K562 (cell line): ENCODE data around the gene GOLGA6L2. TPM values are rescaled to one million over a fixed set of nuclear protein-coding genes. Genes with fewer than 3 reads are reported as not detected.

Source experiments
- ATAC-seq: fragments of 200-7000 bp; cut with Tn5 transposase; 3 replicates; pipeline ENCODE4 v1.9.1; 2020; ENCODE audit warnings: moderate library complexity
- BruUV-seq: library from RNA; stranded (reverse); fragments of 400-500 nt; replicated peaks from 2 replicates; lab custom pipeline; 2021; lab: Mats Ljungman, UMichigan
- CTCF ChIA-PET: fragments of 300-600 bp; formaldehyde crosslinking; extraction: SDS; loops from one replicate; lab custom pipeline; 2021; ENCODE audit warnings: low intra/inter-chr PET ratio; lab: Yijun Ruan, JAX
- POLR2A ChIA-PET: fragments of 300-600, 350-650 bp; sonication (Branson Sonifier 250); formaldehyde crosslinking; extraction: SDS; loops from one replicate; lab custom pipeline; 2021; ENCODE audit warnings: antibody characterized with exemption, inconsistent platforms; lab: Yijun Ruan, JAX
- DNase-seq, 4 experiments: peaks; one replicate each; pipeline versions ENCODE4 v3.0.0 to v3.0.0-alpha.2; 2011 to 2018; ENCODE audit warnings: low spot score in 3 of 4, mixed read lengths in 3 of 4; ENCODE audit errors: extremely low read depth in 1 of 4
- FAIRE-seq: peaks from 2 replicates; lab custom pipeline; 2011; peaks lifted over from hg19 to GRCh38; lab: Jason Lieb, UNC
- H2AFZ ChIP-seq: 2 replicates; pipeline ENCODE4 v1.6.0; 2011; ENCODE audit warnings: low read depth, low read length, control low read depth, inconsistent platforms
- H3K27ac ChIP-seq: fragments of 200-600 bp; 3 replicates; pipeline ENCODE4 v1.8.0; 2011; ENCODE audit warnings: low read depth, mild to moderate bottlenecking, control low read depth, inconsistent platforms, low read length, moderate library complexity, mixed read lengths; ENCODE audit errors: extremely low read depth
- H3K27me3 ChIP-seq, 2 experiments: fragments of 300-600 bp in 1 of 2; 2 replicates in 1 of 2; 3 replicates in 1 of 2; pipeline versions ENCODE4 v1.6.0 to v1.8.0; 2011; ENCODE audit warnings: inconsistent platforms in 2 of 2, low read length in 2 of 2, mild to moderate bottlenecking in 1 of 2, mixed read lengths in 1 of 2, moderate library complexity in 1 of 2; ENCODE audit not compliant: control insufficient read depth in 2 of 2, insufficient read depth in 2 of 2
- H3K36me3 ChIP-seq: fragments of 300-600 bp; 3 replicates; pipeline ENCODE4 v1.8.0; 2011; ENCODE audit warnings: mild to moderate bottlenecking, low read length, inconsistent platforms; ENCODE audit not compliant: control insufficient read depth, insufficient read depth
- H3K4me1 ChIP-seq, 2 experiments: fragments of 200-600 bp in 1 of 2; replicated peaks in 1 of 2; 2 replicates in 1 of 2; 3 replicates in 1 of 2; pipeline versions ENCODE4 v1.5.1 to v1.8.0; 2011; ENCODE audit warnings: inconsistent platforms in 2 of 2, low read length in 2 of 2, mild to moderate bottlenecking in 1 of 2, mixed read lengths in 1 of 2, moderate library complexity in 1 of 2; ENCODE audit not compliant: control insufficient read depth in 2 of 2, insufficient read depth in 2 of 2
- H3K4me2 ChIP-seq: 2 replicates; pipeline ENCODE4 v1.6.1; 2011; ENCODE audit warnings: low read length, control low read depth, inconsistent platforms, mixed read lengths; ENCODE audit not compliant: insufficient read depth
- H3K4me3 ChIP-seq: fragments of 200-600 bp; sonication (generic), shearing (Covaris generic); 2 replicates; pipeline ENCODE4 v1.5.1; 2016; ENCODE audit warnings: control low read depth, inconsistent platforms
- H3K79me2 ChIP-seq: fragments of 200-600 bp; 3 replicates; pipeline ENCODE4 v1.8.0; 2011; ENCODE audit warnings: low read length, inconsistent platforms; ENCODE audit not compliant: control insufficient read depth, insufficient read depth
- H3K9ac ChIP-seq, 2 experiments: 2 replicates each; pipeline versions ENCODE4 v1.6.0 to v1.6.1; 2011; ENCODE audit warnings: low read depth in 2 of 2, low read length in 2 of 2, control low read depth in 1 of 2, inconsistent platforms in 1 of 2, mild to moderate bottlenecking in 1 of 2, mixed read lengths in 1 of 2; ENCODE audit not compliant: insufficient read depth in 1 of 2
- H3K9me1 ChIP-seq: one replicate; pipeline ENCODE4 v1.6.0; 2011; ENCODE audit warnings: inconsistent platforms, mild to moderate bottlenecking, low read length, moderate library complexity; ENCODE audit not compliant: control insufficient read depth, insufficient read depth
- H3K9me3 ChIP-seq: replicated peaks from 2 replicates; pipeline ENCODE4 v1.5.1; 2011; ENCODE audit warnings: low read depth, low read length, inconsistent platforms; ENCODE audit not compliant: control insufficient read depth, insufficient read depth
- H4K20me1 ChIP-seq: replicated peaks from 2 replicates; pipeline ENCODE4 v1.6.1; 2011; ENCODE audit warnings: low read length, inconsistent platforms, mixed read lengths; ENCODE audit not compliant: control insufficient read depth, insufficient read depth
- NCOA2 ChIP-seq, 2 experiments: fragments of 450-650 bp; IDR thresholded peaks; 2 replicates each; pipeline ENCODE4 v1.6.1; 2018; ENCODE audit warnings: mild to moderate bottlenecking in 2 of 2, moderate library complexity in 1 of 2; ENCODE audit not compliant: partially characterized antibody in 2 of 2
- PHTF2 ChIP-seq: fragments of 250-450 bp; sonication (Bioruptor Pico); IDR thresholded peaks from 2 replicates; pipeline ENCODE4 v1.5.0; 2021; ENCODE audit warnings: mild to moderate bottlenecking
- RBM34 ChIP-seq: fragments of 200-400 bp; formaldehyde crosslinking; IDR thresholded peaks from 2 replicates; pipeline ENCODE4 v1.6.1; 2018; ENCODE audit warnings: low read length, borderline replicate concordance; ENCODE audit not compliant: insufficient read depth
- SNIP1 ChIP-seq: fragments of 450-650 bp; IDR thresholded peaks from 2 replicates; pipeline ENCODE4 v1.7.1; 2017; ENCODE audit warnings: low read depth, mild to moderate bottlenecking
- TEAD4 ChIP-seq, 2 experiments: sonication (generic) in 1 of 2; formaldehyde crosslinking in 1 of 2; IDR thresholded peaks; 2 replicates each; pipeline versions ENCODE4 v1.6.1 to v1.8.0; 2012 to 2022; ENCODE audit warnings: borderline replicate concordance in 1 of 2, inconsistent platforms in 1 of 2, low read length in 1 of 2, mild to moderate bottlenecking in 1 of 2, missing genetic modification reagents in 1 of 2
- ZBTB33 ChIP-seq: sonication (generic); formaldehyde crosslinking; IDR thresholded peaks from 2 replicates; pipeline ENCODE4 v1.8.1; 2023; ENCODE audit warnings: mild to moderate bottlenecking, missing genetic modification reagents
- ZC3H11A ChIP-seq: IDR thresholded peaks from 2 replicates; pipeline ENCODE4 v1.6.1; 2012; ENCODE audit warnings: low read depth, low read length, improper control_type of control experiment
- ZNF512 ChIP-seq: IDR thresholded peaks from 2 replicates; pipeline ENCODE4 v1.6.1; 2016; ENCODE audit warnings: missing genetic modification characterization, missing compliant biosample characterization
- WGBS: fragments of 100-300 bp; shearing (Covaris generic); methylation state at CpG from one replicate; pipeline ENCODE4 v1.1.6; 2016; ENCODE audit warnings: low coverage, mixed read lengths; ENCODE audit not compliant: insufficient coverage; ENCODE audit errors: missing lambda C conversion rate; 5-methylcytosine and 5-hydroxymethylcytosine counted together
- in situ Hi-C: fragments of 300-500 bp; cut with MboI; formaldehyde crosslinking; loops from 4 replicates; pipeline ENCODE4 v1.15.0; 2018; ENCODE audit warnings: inconsistent platforms, mixed read lengths
- intact Hi-C: fragments of 100-400 bp; cut with micrococcal nuclease; formaldehyde crosslinking; loops from 2 replicates; pipeline ENCODE4 v1.14.2; 2022
- polyA plus RNA-seq, 8 experiments: library from polyadenylated mRNA; depleted of rRNA in 4 of 8; stranded (reverse) in 5 of 8; unstranded in 3 of 8; fragments of >200 nt; fragmentation: Nextera tagmentation in 2 of 8; fragmentation: Illumina TruSeq in 1 of 8; extraction: Ambion mirVana in 2 of 8; extraction: Trizol in 1 of 8; gene quantifications; 2 replicates each; pipeline versions ENCODE4 v1.2.1 to v1.2.3, GENCODE V29; 2011 to 2014; ENCODE audit warnings: inconsistent platforms in 1 of 8, missing spikeins in 1 of 8
- total RNA-seq, 7 experiments: library from RNA; depleted of rRNA in 6 of 7; stranded (reverse); fragments of >200 nt in 6 of 7; fragmentation: Illumina TruSeq in 2 of 7; extraction: Trizol in 2 of 7; gene quantifications; 2 replicates each; pipeline versions ENCODE4 v1.2.1 to v1.2.3, GENCODE V29; 2011 to 2021; ENCODE audit warnings: low replicate concordance in 1 of 7

Gene GOLGA6L2
- total and polyA plus RNA-seq, 9 of the 15 experiments (the other 6 are each of a cell fraction or from before 2014, with no cell fraction given), result not detected

DNA sequence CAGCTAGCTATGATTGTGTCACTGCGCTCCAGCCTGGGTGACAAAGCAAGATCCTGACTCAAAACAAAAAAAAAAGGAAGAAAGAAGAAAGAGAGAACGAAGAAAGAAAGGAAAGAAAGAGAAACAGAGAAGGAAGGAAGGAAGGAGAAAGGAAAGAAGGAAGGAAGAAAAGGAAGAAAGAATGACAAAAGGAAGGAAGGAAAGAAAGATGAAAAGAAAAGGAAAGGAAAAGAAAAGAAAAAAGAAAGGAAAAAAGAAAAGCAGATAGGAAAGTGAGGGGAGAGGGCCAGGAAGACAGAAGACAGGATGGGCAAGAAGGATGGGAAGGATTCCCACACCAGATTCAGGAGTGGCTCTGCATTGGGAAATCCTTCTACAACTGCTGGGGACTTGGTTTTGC, 44.9 kb downstream of the GOLGA6L2 start:
- ChIA-PET CTCF (no interaction called here), POLR2A (no interaction called here)
- no peaks in the 10 kb centered on the region for H4K20me1 ChIP-seq
- no TSS peak for BruUV-seq
- H3K9me3 ChIP-seq, result no peaks in the 10 kb centered on the region
- in situ Hi-C loops (no loop called here), intact Hi-C loops (no loop called here)
- H3K9ac ChIP-seq, result no peak overlapping the region
- no peak overlapping the region for H3K4me2 ChIP-seq
- peak; percentile 83 for TF ChIP-seq ZNF512 (tag)
- TF ChIP-seq NCOA2 (IDR thresholded peaks at IDR 0.05; ENCODE audit: partially characterized antibody in 2 of 2), result no peak
- TF ChIP-seq PHTF2 (CRISPR knock-in tag), result no peak
- TF ChIP-seq RBM34, result no peak
- no peak for TF ChIP-seq TEAD4 (IDR thresholded peaks at IDR 0.05; ENCODE audit: low read length)
- TF ChIP-seq TEAD4 (CRISPR knock-in tag; IDR thresholded peaks at IDR 0.05; ENCODE audit: borderline replicate concordance), result no peak
- TF ChIP-seq ZBTB33, result no peak
- TF ChIP-seq ZC3H11A, result no peak
- TF ChIP-seq SNIP1, result no peak
- H3K79me2 ChIP-seq, result no peaks in the 10 kb centered on the region
- FAIRE-seq, result no peak
- H3K4me3 ChIP-seq, result no peak overlapping the region
- H3K36me3 ChIP-seq, result no peaks in the 10 kb centered on the region
- H3K27me3 ChIP-seq, result peaks cover 0 to 21% of the 10 kb centered on the region in 2 experiments; a peak in 2 of 5 replicates
- 0% methylated on average over 2 of the region's 2 CpGs for WGBS
- H3K9me1 ChIP-seq, result no peaks in the 10 kb centered on the region
- no peak for DNase-seq
- ATAC-seq, result no peak
- H3K4me1 ChIP-seq, result no peaks in the 10 kb centered on the region
- H2AFZ ChIP-seq, result no peak overlapping the region
- no peak overlapping the region for H3K27ac ChIP-seq
